Measurements from ENCODE around the gene SDS.

DNA sequence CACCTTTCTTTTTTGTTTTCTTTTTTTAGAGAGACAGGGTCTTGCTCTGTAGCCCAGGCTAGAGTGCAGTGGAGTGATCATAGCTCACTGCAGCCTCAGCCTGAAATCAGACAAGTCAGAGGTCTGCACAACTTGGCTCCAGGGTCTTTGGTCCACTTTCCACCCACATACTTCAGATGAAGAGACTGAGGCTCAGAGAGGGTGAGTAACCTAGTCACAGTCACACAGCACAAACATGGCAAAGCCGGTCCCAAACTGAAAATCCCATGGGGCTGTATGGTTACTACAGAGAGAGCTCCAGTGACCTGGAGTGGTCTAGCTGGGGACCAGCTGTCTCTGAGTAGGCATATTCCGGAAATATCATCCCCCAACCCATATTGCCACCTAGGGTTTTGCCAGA lies 48.8 kb upstream of the SDS start:
- TF ChIP-seq EGR1 (IDR thresholded peaks at IDR 0.05) (no peak), EP300 (IDR thresholded peaks at IDR 0.05; ENCODE audit: borderline replicate concordance) (no peak), CEBPB (IDR thresholded peaks at IDR 0.05) (no peak), RAD21 (IDR thresholded peaks at IDR 0.05; ENCODE audit: low read depth) (no peak), ZBTB7A (IDR thresholded peaks at IDR 0.05; ENCODE audit: low read depth) (no peak), TCF12 (IDR thresholded peaks at IDR 0.05; ENCODE audit: low read depth) (no peak), TAF1 (IDR thresholded peaks at IDR 0.05; ENCODE audit: low read depth) (no peak), TEAD4 (IDR thresholded peaks at IDR 0.05) (no peak)
- TF ChIP-seq, protein P1, sequence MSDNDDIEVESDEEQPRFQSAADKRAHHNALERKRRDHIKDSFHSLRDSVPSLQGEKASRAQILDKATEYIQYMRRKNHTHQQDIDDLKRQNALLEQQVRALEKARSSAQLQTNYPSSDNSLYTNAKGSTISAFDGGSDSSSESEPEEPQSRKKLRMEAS (IDR thresholded peaks at IDR 0.05) = no peak
